GM12892 (cell line): ENCODE results near the gene PPP1R2. TPM values are rescaled to one million over a fixed set of nuclear protein-coding genes. Genes with fewer than 3 reads are reported as not detected.
"Not testable (repeated sequence)": the region's sequence is repeated elsewhere in the genome, so short reads cannot be mapped to it uniquely, and the experiment has no call there.

ENCODE experiments used
- DNase-seq: peaks from one replicate; pipeline ENCODE4 v3.0.0; 2011; ENCODE audit not compliant: insufficient read length
- FAIRE-seq: peaks from 2 replicates; lab custom pipeline; 2011; peaks lifted over from hg19 to GRCh38; lab: Jason Lieb, UNC
- POLR2A ChIP-seq: IDR thresholded peaks from 2 replicates; pipeline ENCODE4 v1.6.1; 2011; ENCODE audit warnings: low read depth, low read length, control low read depth
- POLR2AphosphoS5 ChIP-seq: IDR thresholded peaks from 2 replicates; pipeline ENCODE4 v1.6.1; 2011; ENCODE audit warnings: low read depth, low read length, control low read depth
- TAF1 ChIP-seq: IDR thresholded peaks from 2 replicates; pipeline ENCODE4 v1.6.1; 2011; ENCODE audit warnings: low read depth, mild to moderate bottlenecking, control low read depth, low read length, borderline replicate concordance
- polyA plus RNA-seq: library from polyadenylated mRNA; unstranded; fragments of >200 nt; gene quantifications from one replicate; pipeline ENCODE4 v1.2.1, GENCODE V29; 2012; ENCODE audit warnings: missing spikeins, inconsistent platforms; ENCODE audit not compliant: missing spikeins

The PPP1R2 gene
- polyA plus RNA-seq, result 40.2 TPM

- TF ChIP-seq TAF1 (peak; percentile 81), POLR2A (peak; percentile 98), POLR2AphosphoS5 (peak; percentile 95)
- DNase-seq (peak; percentile 78), FAIRE-seq (peak; percentile 86)
These were observed at the start of gene PPP1R2 for GRCh38 chr3:195542698-195543499. TSS of gene PPP1R2 (minus strand) at chr3:195543325. CDS start at chr3:195543025, 300 bp downstream.

GRCh38 chr3:195591852-195592251 is 48.7 kb upstream of the PPP1R2 start:
- FAIRE-seq, result no peak
- DNase-seq, result no peak
- no peak for TF ChIP-seq TAF1
- no peak for TF ChIP-seq POLR2A
- TF ChIP-seq POLR2AphosphoS5, result no peak

DNA sequence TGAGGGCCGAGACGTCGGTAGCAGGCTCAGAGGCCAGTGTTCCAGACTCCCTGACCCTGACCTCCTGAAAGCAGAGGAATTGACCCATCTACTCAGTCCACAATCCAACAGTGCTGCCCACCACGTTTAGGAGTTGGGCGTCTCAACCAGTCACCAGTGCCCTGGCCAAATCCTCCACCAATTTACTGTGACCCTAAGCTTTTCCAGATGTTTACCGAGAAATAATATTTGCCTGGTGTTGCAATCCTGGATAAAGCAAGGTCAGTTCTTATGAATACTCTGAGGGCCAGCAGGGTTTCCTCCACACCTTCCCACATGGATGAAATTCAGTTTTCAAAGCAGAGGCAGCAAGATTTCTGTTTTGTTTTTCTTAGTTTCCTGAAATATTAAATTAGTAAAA is 48.1 kb upstream of the PPP1R2 start:
- DNase-seq, result no peak
- FAIRE-seq, result no peak
- no peak for TF ChIP-seq POLR2A
- TF ChIP-seq TAF1, result no peak
- no peak for TF ChIP-seq POLR2AphosphoS5

- FAIRE-seq, DNase-seq: not testable (repeated sequence)
These were observed 47.3 kb upstream of the PPP1R2 start for GRCh38 chr3:195590381-195590780.

DNA sequence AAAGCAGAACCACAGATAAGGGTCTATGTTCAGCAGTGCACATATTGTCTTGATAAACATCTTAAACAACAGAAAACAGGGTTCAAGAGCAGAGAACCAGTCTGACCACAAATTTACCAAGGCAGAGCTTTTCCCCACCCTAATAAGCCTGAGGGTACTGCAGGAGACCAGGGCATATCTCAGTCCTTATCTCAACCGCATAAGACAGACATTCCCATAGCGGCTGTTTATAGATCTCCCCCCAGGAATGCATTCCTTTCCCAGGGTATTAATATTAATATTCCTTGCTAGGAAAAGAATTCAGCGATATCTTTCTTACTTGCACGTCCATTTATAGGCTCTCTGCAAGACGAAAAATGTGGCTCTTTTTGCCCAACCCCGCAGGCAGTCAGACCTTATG is 46.7 kb upstream of the PPP1R2 start:
- not testable (repeated sequence) for DNase-seq, FAIRE-seq

DNA sequence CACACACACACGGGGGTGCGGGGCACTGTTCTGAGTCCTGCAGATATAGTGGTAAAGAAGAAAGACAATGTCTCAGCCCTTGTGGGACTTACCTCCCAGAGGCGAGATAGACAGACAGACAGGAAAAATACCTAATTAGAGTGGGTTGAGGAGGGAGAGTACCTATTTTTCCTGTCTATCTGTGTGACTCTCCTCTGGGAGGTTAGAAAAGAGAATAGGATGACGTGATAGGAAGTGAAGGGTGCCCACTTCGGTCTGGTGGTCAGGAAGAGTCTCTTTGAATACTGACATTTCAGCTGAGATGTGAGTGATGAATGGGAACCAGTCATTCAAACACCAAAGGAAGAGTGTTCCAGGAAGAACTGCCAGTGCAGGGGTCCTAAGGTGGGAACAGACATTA is 44.7 kb upstream of the PPP1R2 start:
- no peak for TF ChIP-seq POLR2AphosphoS5
- TF ChIP-seq TAF1, result no peak
- TF ChIP-seq POLR2A, result no peak
- no peak for DNase-seq
- FAIRE-seq, result no peak

GRCh38 chr3:195587406-195587805 is 44.3 kb upstream of the PPP1R2 start:
- no peak for DNase-seq
- FAIRE-seq, result no peak
- TF ChIP-seq POLR2A (no peak), POLR2AphosphoS5 (no peak), TAF1 (no peak)

DNA sequence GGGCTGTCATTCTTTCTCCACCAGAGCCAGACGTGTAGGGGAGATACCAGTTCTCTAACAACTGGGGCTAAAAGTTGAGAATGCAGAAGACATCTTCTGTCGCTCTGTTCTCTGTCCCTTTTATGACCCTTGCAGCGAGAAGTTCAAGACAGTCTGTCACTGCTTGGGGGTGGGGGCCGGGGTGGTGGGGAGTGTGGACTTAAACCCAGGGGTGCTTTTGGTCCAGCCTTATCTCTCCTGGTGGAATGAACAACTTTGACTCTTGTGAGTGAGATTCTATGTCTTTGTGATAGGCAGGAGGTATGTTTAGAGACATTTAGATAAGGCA is 41.4 kb upstream of the PPP1R2 start:
- TF ChIP-seq POLR2A (no peak), TAF1 (no peak), POLR2AphosphoS5 (no peak)

GRCh38 chr3:195583831-195584542 is 40.9 kb upstream of the PPP1R2 start, which contains the start of gene APOD:
TSS of gene APOD (minus strand) at chr3:195583940. CDS start at chr3:195579461, 4,479 bp downstream.
- FAIRE-seq (no peak), DNase-seq (no peak)
- TF ChIP-seq POLR2A (no peak), POLR2AphosphoS5 (no peak)

More for the DNA sequence above, 41.4 kb upstream of the PPP1R2 start:
- DNase-seq, result no peak
- FAIRE-seq, result no peak

DNA sequence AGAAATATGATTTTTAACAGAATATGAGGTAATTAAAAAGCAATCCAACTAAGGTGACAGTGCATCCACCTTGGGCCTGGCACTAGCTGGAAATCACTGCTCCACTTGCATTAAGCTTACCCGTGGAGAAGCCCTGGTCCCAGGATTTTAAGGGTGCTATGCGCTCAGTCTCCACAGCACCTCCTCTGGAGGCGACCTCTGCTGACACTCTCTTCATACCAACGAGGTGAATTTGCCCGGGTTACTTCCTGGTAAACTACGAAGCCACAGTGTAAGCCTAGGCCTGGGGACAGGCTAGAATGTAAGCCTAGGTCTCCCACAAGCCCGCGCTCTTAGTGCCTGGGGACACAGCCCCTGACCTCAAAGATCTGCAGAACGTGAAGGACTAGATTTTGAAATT is 39.8 kb upstream of the PPP1R2 start:
- TF ChIP-seq POLR2A (no peak), TAF1 (no peak), POLR2AphosphoS5 (no peak)
- FAIRE-seq (no peak), DNase-seq (no peak)

- TF ChIP-seq TAF1, result no peak
- TF ChIP-seq POLR2AphosphoS5, result no peak
- no peak for TF ChIP-seq POLR2A
- DNase-seq (no peak), FAIRE-seq (no peak)
These were observed 37.8 kb upstream of the PPP1R2 start for GRCh38 chr3:195580744-195581443.

DNA sequence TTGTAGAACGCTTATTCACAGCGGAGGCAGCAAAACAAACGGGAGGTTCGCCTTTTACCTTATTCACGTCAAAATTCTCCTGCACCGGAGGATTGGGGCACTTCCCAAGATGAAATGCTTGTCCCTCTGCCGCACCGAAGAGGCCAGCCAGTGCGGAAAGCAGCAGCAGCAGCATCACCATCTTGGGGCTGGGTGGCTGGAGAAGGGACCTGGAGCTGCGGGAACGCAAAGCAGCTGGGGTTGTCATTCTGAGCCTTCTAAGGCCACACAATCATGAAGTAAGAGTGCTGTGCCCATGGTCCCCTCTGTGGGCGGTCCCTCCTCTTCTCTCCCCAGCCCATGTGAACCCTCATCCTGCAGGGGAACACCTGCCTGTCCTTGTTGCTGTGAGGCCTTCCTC is 36.2 kb upstream of the PPP1R2 start:
- FAIRE-seq (no peak), DNase-seq (no peak)
- TF ChIP-seq TAF1 (no peak), POLR2AphosphoS5 (no peak), POLR2A (no peak)

- TF ChIP-seq POLR2A, result no peak
- FAIRE-seq (no peak), DNase-seq (no peak)
These were observed 35.4 kb upstream of the PPP1R2 start for GRCh38 chr3:195578565-195578964.

DNA sequence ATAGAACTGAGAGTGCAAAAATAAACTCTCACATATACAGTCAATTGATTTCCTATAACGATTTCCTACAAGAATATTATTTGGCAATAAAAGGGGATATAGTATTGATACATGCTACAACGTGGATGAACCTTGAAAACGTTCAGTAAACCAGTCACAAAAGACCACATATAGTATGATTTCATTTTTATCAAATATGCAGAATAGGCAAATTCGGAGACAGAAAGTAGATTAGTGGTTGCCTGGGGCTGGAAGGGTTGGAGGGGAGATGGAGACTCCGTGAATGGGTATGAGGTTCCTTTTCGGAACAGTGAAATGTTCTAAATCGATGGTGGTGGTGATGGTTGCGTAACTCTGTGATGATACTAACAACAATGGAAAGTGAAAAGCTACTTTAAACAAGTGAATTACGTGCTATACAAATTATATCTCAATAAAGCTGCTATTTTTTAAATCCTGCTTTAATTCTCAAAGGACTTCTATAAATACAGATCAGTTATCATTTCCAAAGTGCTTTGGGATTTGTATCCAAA is 34.6 kb upstream of the PPP1R2 start:
- FAIRE-seq, result no peak
- no peak for DNase-seq
- TF ChIP-seq POLR2A (no peak), POLR2AphosphoS5 (no peak), TAF1 (no peak)
